NT2/D1 (cell line): ENCODE data around the gene POLD4.

Experiments used
- SUZ12 ChIP-seq: IDR thresholded peaks from 2 replicates; pipeline ENCODE4 v1.6.1; 2011; ENCODE audit not compliant: insufficient read length, insufficient read depth; ENCODE audit errors: extremely low read depth
- YY1 ChIP-seq: IDR thresholded peaks from 2 replicates; pipeline ENCODE4 v1.6.1; 2011; ENCODE audit not compliant: insufficient read length, insufficient read depth

DNA sequence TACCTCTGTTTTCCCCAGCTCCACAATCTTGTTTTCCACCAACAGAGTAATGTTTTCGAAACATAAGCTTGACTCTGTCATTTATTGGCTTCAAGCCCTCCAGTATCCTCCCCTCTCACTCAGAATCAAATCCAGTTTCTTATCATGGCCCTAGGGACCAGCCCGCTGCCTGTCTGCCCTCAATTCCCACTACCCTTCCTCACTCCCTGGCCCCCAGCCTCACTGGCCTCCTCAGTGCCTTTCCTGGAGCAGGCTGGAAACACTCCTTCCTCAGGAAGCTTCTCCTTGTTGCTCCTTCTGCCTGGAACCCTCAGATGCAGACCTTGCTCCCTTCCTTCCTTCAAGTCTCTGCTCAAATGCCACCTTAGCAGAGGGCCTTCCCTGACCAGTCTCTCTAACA is 3.9 kb downstream of the POLD4 start:
- TF ChIP-seq SUZ12: no peak
- no peak for TF ChIP-seq YY1
